Esophagus muscularis mucosa (tissue), 4 donors: Measurements from ENCODE around the gene SH3RF2.

Experiments
- CTCF ChIP-seq, 3 experiments: fragments of 200-600 bp in 2 of 3; fragments of 450-650 bp in 1 of 3; sonication (generic) in 2 of 3; IDR thresholded peaks; one replicate each; pipeline ENCODE4 v1.5.1; 2017 to 2019; ENCODE audit warnings: antibody characterized with exemption in 3 of 3, mild to moderate bottlenecking in 2 of 3, moderate library complexity in 1 of 3
- EP300 ChIP-seq: sonication (generic); formaldehyde crosslinking; IDR thresholded peaks from one replicate; pipeline ENCODE4 v1.6.1; 2017; ENCODE audit warnings: antibody characterized with exemption
- POLR2A ChIP-seq: fragments of 450-650 bp; IDR thresholded peaks from one replicate; pipeline ENCODE4 v1.6.1; 2017; ENCODE audit warnings: antibody characterized with exemption, moderate library complexity, mild to moderate bottlenecking, low read depth

GRCh38 chr5:146068206-146068605, 131.8 kb downstream of the SH3RF2 start:
- TF ChIP-seq CTCF (IDR thresholded peaks at IDR 0.05) (no peak), POLR2A (no peak), EP300 (no peak)
